NCI-H748 treated with DMSO at 0.1 percent for 48 hours (cell line): ENCODE measurements around the gene RPS2.

Experiments used
- DNase-seq: peaks from one replicate; lab custom pipeline; 2025; lab: John Stamatoyannopoulos, UW

RPS2 gene

DNA sequence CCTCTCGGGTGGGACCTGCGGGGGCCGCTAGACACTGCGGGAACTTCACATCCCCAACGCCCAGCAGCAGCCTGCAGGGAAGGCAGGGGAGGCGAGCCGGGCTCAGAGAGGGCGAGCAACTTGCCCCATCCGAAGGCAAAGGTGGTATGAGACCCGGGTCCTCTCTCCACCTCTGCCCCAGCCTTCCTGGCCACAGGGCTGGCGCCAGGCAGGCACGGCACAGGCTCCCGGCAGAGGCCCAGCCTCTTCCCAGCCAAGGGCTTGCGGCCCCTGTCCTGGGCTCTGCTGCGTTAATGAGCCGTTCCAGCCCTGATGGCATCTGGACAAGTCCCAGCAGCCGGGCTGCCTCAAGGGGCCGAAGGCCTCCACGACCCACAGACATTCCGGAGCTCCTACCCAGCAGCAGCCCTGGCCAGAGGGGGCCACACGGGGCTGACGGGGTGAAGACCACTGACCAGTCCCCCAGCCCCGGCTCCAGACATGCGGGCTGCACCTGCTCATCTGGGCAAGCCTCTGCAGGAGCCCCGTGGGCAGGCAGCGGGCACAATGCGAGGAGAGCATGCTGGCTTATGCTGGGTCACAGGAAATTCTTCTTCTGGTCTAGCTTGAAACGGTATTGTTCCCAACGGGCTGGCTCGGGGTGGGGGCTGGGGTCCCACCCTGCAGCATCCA is 45.2 kb downstream of the RPS2 start:
- no peak for DNase-seq

DNA sequence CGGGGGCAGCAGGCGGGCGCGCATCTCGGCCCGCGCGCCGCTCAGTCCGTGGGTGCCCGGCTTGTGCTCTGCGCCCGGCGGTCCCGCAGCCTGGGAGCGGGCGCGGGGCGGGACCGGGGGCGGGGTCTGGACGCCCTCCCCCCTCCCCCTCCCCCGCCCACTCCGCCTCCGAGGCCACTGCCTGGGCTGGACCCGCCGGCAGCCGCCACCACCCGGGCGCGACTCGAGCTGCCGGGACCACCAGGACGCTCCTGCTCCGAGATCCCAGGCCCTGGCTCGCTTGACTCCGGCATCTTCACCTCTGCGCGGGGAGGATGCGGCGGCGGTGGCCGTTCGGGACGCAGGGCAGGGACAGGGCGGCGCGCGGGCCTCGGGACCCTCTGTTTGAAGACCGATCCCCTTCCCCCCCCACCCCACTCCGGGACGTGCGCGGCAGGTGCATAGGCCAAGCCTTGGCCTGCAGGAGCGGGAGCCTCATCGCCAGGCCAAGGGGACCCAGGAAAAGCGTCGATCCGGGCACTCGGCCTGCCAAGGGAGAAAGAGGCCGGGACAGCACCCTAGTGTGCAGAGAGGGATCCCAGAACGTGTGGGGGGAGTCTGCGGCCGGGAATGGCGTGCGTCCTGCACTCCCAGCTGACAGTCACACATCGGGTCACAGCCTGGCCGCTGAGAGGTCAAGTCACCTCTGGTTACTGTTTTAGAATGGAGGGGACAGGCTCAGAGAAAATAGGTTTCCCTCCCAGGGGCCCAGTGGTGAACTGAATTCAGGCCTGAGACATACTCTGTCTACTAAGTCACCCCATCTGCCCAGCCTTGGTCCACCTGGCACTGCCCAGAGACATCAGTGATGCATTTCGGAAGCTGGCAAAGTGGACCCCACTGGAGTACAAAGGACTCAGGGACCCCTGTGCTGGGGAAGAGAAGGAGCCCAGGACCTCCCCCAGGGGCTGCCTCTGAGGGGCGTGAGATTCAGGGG is 46.0 kb downstream of the RPS2 start, which contains the start of gene HS3ST6:
TSS of gene HS3ST6 (minus strand) at position 65 of the 976 bp plus-strand sequence. CDS start 92 bp downstream, outside the sequence.
- DNase-seq: no peak

GRCh38 chr16:1917665-1918350 is 46.8 kb downstream of the RPS2 start:
- no peak for DNase-seq

DNA sequence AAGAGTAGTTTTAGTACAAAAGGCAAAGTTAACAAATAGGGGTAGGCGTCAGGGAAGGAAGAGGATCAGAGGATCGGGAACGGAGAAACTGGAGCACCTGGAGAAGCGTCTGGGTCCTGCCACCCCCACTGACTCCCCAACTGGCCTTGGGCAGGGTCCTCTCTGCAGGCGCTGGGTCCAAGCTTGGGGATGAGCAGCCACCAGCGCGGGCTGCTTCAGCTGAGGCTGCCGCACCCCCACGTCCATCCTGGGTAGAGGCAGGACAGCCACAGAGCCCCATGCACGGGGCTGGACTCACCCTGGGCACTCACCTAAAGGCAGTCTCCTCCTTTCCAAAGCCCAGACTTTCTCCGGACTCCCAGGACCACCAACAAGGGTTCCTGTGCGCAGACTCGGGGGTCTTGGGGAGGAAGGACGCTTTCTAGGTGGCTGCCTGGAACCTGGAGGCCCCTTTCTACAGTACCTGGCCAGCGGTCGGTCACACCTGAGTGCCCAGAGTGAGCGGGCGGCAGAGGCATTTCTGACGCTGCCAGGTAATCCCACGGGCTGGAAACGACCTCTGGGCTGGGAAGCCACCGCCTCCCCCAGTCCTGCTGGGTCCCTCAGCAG is 47.5 kb downstream of the RPS2 start:
- no peak for DNase-seq

DNA sequence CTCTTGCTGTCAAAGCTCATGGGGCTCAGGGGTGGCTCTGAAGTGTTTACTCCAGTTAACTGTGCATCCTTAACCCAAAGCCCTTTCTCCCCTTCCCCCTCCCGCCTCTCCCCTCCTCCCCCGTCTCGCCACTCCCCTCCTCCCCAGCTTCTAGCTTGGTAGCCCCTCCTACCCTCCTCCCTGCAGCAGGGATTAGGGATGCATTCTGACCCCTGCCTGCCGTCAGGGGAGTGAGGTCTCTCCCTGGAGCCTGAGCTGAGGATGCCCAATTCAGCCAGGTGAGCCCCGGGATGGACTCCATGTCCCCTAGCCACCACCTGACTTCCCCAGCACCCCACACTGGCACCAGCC is 48.0 kb downstream of the RPS2 start:
- no peak for DNase-seq

DNA sequence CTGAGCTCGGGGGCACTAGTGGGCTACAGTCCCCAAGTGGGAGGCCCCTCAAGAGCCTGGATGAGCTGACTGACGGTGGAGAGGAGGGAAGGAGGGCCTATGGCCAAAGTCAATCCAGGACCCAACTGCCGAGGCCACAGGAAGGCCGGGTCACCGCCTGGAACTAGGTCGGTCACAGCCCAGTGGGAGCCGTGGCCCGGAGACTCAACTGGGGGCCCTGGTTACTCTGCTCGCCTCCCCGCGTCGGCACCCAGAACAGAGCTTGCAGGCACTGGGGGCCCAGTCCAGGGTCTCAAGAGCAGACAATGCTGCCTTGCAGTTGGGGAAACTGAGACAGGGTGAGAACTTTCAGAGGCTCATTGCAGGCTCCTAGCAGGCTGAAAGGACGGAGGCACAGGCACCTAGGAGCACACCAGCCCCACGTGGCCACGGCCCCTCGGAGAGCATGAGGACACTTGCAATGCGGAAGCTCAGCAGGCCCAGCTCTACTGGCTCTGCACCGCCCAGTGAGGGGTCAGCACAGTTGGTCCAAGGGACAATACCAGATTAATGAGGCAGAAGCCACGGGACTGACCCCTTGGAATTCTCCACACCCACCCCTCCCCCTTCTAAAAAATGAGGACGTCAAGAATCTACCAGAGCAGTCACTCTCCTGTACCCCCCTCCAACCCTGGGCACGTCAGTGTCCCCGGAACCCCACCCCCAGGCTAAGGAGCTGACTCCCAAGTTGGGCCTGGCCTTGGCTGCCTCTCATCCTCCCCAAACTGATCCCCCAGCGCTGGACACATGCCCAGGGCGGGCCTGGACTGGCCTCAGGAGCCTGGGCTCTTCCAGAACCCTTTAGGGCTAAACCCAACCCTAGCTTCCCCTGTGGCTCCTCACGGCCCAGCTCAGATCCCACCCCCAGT is 48.6 kb downstream of the RPS2 start:
- DNase-seq: no peak

DNA sequence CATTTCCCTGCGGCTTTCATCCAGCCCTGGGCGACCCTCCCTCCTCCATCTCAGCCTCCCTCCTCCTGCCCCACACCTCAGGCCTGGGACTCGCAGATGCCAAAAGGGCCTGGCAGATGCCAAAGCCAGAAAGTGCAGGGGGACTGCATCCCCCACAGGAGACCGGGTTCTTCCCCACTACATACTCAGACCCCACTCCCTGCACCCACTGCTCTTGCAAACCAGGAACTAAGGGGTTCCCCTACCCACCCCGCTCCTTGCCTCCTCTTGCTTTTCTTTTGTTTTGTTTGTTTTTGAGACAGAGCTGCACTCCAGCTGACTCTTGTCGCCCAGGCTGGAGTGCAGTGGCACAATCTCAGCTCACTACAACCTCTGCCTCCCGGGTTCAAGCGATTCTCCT is 49.6 kb downstream of the RPS2 start:
- no peak for DNase-seq

GRCh38 chr16:1914084-1914608 is 50.5 kb downstream of the RPS2 start:
- no peak for DNase-seq

DNA sequence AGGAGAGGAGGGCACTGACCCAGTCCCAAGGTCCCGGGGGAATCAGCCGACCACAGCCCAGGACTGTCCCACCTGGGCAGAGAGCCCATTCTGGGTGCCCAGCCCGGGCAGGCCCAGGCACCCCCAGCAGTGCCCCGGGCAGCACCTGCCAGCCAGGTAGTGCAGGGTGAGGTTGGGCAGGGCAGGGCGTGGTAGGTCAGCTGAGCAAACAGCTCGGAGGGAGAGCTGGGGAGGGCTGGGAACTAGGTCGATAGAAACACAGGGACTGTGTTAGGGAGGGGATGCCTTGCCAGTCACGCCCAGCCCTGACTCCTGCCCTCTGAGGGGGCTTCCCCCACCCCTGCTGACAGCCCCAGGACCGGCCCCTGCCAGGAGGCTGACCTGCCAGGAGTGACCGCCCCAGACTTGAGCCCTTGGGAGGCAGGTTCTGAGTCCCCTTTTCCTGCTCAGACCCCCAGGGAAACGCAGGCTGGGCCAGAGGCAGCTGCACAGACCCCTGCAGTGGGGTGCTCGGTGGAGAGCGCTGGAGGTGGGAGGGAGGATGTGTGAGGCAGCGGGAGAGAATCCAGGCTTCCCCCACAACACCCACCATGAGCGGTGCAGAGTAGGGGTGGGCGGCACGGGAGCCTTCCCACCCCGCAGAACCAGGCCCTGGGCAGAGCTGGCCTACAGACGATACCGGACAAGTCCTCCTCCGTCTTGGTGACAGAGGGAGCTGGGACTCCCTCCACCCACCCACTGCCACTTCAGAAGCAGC is 51.1 kb downstream of the RPS2 start:
- peak; percentile 47 for DNase-seq

GRCh38 chr16:1912215-1912543 is 52.4 kb downstream of the RPS2 start:
- DNase-seq: no peak
